Stimulated activated naive B cell treated with anti-CD40 and anti-IgM and Interleukin-4, amounts not matched to agents 10 μg/mL and 1 μg/mL and 100 μg/mL, for 72 hours (primary cell): ENCODE measurements around the gene KIF21B.
A peak's percentile ranks its signal among the peaks of the same experiment; 100 is the strongest.

Source experiments
- ATAC-seq, 2 donors: fragments of 150-1000 bp; cut with Tn5 transposase; replicated peaks; 2 replicates each; pipeline ENCODE4 v1.10.0; 2021; ENCODE audit warnings: moderate library complexity in 1 of 2
- DNase-seq: peaks from one replicate; pipeline ENCODE4 v3.0.0; 2021
- H3K27ac Mint-ChIP-seq: one replicate; pipeline ENCODE4 v1.8.0; 2022; ENCODE audit warnings: mild to moderate bottlenecking, mixed read lengths
- H3K27me3 Mint-ChIP-seq, 2 donors: one replicate each; pipeline ENCODE4 v1.8.0; 2022; ENCODE audit warnings: mixed read lengths in 2 of 2
- H3K36me3 Mint-ChIP-seq, 2 donors: one replicate each; pipeline ENCODE4 v1.8.0; 2022; ENCODE audit warnings: mixed read lengths in 2 of 2, mild to moderate bottlenecking in 1 of 2
- H3K4me1 Mint-ChIP-seq, 2 donors: one replicate each; pipeline ENCODE4 v1.8.0; 2022; ENCODE audit warnings: mixed read lengths in 2 of 2, mild to moderate bottlenecking in 1 of 2
- H3K4me3 Mint-ChIP-seq, 2 donors: one replicate each; pipeline ENCODE4 v1.8.0; 2022; ENCODE audit warnings: mild to moderate bottlenecking in 2 of 2, mixed read lengths in 2 of 2, moderate library complexity in 1 of 2
- H3K9me3 Mint-ChIP-seq, 2 donors: one replicate each; pipeline ENCODE4 v1.8.0; 2022; ENCODE audit warnings: mixed read lengths in 2 of 2, mild to moderate bottlenecking in 1 of 2

The KIF21B gene

DNA sequence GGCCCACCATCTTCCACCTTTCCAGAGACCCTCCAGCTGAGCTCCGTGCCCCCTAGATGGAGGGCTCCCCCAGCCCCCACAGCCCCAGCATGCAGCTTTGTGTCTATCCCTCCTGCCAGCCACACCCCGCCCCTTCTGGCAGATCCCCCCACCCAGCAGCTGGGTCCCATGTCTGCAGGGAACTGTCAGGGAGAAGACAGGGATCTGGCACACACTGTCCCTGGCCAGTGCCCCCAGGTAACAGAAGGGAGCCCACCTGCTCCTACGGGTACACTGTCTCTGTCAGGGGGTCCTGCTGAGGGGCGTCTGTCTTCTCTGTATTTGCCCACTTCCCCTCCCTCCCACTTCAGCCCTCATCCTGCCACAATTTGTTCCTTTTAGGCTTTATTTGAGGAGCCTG, 11.2 kb upstream of the KIF21B start:
- Mint-ChIP-seq H3K36me3 (no peaks in the 10 kb centered on the region), H3K4me1 (no peaks in the 10 kb centered on the region), H3K9me3 (no peaks in the 10 kb centered on the region), H3K27me3 (no peaks in the 10 kb centered on the region), H3K4me3 (no peak overlapping the region), H3K27ac (no peak overlapping the region)
- ATAC-seq (no peak), DNase-seq (no peak)

DNA sequence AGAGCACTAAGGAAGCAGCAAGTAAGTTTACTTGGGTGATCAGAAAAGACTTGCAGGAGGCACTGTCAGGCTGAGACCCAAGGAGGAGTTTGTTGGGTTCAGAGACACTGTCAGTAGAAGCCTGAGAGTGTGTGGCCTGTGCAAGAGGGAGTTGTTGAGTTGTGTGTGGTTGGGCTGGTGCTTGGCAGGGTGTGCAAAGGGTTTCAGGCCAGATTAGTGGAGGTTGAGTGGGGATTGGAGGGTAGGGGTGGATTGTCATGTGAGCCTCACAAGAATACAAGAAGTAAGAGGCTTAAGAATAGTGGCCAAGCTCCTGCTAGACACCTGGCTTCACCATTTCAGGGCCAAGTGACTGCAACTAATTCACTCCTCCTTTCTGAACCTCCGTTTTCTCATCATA, 8.9 kb upstream of the KIF21B start:
- no peaks in the 10 kb centered on the region for H3K36me3 Mint-ChIP-seq
- H3K27ac Mint-ChIP-seq, result no peak overlapping the region
- no peak overlapping the region for H3K4me3 Mint-ChIP-seq
- H3K4me1 Mint-ChIP-seq, result no peaks in the 10 kb centered on the region
- ATAC-seq, result no peak
- no peaks in the 10 kb centered on the region for H3K9me3 Mint-ChIP-seq
- no peaks in the 10 kb centered on the region for H3K27me3 Mint-ChIP-seq
- no peak for DNase-seq

DNA sequence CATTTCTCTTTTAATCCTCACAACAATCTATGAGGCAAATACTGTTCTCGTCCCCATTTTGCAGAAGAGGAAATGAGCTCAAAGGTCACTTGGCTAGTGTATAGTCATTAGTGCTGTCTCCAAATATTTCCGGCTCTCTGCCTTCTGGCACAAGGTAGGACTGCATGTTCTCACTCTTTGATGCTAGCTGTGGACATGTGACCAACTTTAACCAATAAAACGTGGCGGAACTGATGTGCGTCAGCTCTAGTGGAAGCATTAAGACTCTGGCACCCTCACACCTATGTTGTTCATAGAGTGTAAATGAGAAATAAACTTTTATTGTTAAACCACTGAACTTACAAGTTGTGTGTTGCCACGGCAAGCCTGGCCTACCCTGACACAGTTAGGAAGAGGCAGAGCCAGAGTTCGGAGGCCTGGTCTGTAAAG, 5.0 kb upstream of the KIF21B start:
- Mint-ChIP-seq H3K27ac (no peak overlapping the region), H3K36me3 (no peaks in the 10 kb centered on the region), H3K27me3 (no peaks in the 10 kb centered on the region), H3K4me1 (peaks cover 26 to 35% of the 10 kb centered on the region in 2 donors), H3K4me3 (no peak overlapping the region), H3K9me3 (no peaks in the 10 kb centered on the region)
- DNase-seq (no peak), ATAC-seq (no peak)

DNA sequence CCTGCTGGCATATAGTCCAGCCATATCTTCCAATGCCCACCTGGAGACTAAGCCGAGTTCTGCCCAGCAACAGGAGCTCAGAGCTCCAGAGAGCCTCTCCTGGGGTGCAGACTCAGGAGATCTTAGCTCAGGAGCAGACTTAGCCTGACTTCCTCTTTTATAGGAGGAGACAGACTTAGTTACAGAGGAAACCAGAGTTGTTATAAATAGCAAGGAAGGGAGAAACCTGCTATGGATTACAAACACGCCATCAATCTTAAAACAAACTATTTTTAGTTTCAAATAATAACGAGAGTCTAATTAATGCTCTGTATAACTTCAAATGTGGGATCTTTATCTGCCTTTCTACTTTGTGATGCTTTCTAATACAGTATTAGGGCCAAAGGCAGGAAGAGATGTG, 3.3 kb upstream of the KIF21B start:
- Mint-ChIP-seq H3K27ac (no peak overlapping the region), H3K9me3 (no peaks in the 10 kb centered on the region), H3K4me1 (peaks cover 36 to 46% of the 10 kb centered on the region in 2 donors), H3K4me3 (peak overlapping the region in 1 of 2 donors; percentile 13), H3K36me3 (no peaks in the 10 kb centered on the region), H3K27me3 (no peaks in the 10 kb centered on the region)
- no peak for DNase-seq
- ATAC-seq, result no peak

DNA sequence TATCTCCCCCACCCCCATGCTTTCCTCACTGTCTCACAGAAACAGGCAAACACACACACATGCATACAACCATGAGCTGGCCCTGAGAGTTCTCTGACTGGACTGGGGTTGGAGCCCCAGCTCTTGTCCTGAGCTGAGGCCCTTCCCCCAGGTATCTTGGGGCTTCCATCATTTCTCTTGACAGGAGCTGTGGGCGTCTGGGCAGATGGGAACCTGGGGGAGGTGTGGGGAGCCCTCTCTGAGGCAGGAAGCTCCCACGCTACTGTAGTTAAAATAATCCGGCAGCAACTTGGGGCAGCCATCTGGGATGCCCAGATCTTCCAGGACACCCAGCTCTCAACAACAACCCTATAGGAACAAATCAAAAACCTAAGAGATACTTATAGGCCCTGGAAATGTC, 2.7 kb upstream of the KIF21B start:
- H3K27ac Mint-ChIP-seq, result no peak overlapping the region
- H3K4me1 Mint-ChIP-seq, result peaks cover 41 to 52% of the 10 kb centered on the region in 2 donors
- ATAC-seq (no peak), DNase-seq (no peak)
- peak overlapping the region; percentile 19 to 62 for H3K4me3 Mint-ChIP-seq
- H3K27me3 Mint-ChIP-seq, result no peaks in the 10 kb centered on the region
- no peaks in the 10 kb centered on the region for H3K9me3 Mint-ChIP-seq
- H3K36me3 Mint-ChIP-seq, result no peaks in the 10 kb centered on the region

DNA sequence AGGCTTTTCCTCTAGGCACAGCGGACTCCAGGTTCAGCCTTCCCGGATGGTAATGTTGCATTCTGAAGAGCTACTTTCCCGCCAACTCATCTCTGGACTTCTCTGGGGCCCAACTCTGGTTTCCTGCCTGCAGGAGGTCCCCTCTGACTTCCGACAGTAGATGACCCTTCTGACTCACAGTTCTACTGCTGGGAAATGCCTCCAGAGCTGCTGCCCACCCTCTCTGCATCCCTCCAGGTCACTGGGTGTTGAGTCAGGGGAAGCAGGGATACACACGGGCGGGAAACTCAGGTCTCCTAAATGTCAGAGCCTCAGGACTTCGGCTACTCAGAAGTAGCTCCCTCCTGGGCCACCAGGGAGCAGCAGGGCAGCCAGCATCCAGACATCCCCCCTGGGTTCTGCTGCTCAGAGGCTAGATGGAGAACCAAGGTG, 2.1 kb upstream of the KIF21B start:
- Mint-ChIP-seq H3K4me1 (peaks cover 47 to 59% of the 10 kb centered on the region in 2 donors), H3K36me3 (no peaks in the 10 kb centered on the region), H3K27me3 (no peaks in the 10 kb centered on the region), H3K27ac (no peak overlapping the region), H3K4me3 (peak overlapping the region; percentile 33 to 62), H3K9me3 (no peaks in the 10 kb centered on the region)
- DNase-seq (no peak), ATAC-seq (no peak)

DNA sequence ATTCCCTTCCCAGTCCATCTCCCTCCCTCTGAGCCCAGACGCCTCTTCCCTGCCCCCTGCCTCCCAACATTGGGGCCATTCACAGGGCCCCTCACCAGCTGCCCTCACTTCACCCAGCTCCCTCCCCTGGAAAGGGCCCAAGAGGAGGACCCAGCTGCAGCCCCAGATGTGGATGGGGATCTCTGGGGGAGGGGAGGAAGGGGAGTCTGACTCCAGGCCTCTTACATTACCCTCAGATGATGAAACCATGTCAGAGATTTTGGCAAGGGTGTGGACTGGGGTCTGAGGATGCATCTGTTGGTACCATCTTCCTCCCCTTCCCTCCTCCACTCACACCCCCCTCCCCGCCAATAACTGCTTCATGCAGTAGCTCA, 1.1 kb upstream of the KIF21B start:
- DNase-seq, result no peak
- ATAC-seq, result no peak
- H3K36me3 Mint-ChIP-seq, result no peaks in the 10 kb centered on the region
- H3K4me3 Mint-ChIP-seq, result no peak overlapping the region
- H3K9me3 Mint-ChIP-seq, result no peaks in the 10 kb centered on the region
- no peak overlapping the region for H3K27ac Mint-ChIP-seq
- H3K4me1 Mint-ChIP-seq, result peaks cover 57 to 69% of the 10 kb centered on the region in 2 donors
- H3K27me3 Mint-ChIP-seq, result no peaks in the 10 kb centered on the region

DNA sequence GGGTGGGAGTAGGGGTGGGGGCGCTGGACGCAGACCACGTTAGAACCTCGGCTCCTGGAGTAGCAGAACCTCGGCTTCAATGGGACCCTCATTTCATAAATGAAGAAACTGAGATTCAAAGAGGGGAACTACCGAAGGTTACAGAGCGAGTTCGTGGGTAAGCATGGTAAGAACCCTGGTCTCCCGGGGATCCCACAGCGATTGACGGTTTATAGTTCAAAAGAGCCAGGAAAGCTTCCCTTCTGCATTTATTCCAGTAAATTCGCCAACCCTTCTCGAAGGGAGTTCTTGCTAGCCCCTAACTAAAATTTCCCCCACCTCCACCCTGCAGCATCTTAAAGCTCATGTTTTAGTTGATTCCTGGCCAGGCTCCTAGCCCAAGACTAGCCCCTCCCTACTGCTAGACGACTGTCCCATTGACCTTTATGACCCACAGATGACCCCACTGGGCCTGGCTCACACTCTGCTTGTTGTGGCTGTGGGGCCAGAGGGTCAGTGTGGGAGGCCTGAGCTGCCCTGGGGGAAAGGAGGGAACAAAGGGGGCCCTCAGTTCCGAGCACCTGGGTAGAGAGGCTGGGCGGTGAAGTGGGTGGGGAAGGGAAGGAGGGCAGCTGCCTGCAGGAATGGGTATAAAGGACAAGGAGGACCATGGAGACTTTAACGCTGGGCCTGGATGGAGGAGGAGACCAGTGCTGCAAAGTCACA, 558 bp upstream of the KIF21B start:
- no peak for ATAC-seq
- Mint-ChIP-seq H3K9me3 (no peaks in the 10 kb centered on the region), H3K4me1 (peaks cover 62 to 74% of the 10 kb centered on the region in 2 donors), H3K27me3 (no peaks in the 10 kb centered on the region), H3K4me3 (peak overlapping the region in 1 of 2 donors; percentile 62), H3K27ac (no peak overlapping the region), H3K36me3 (peaks cover 2 to 3% of the 10 kb centered on the region in 2 donors)
- DNase-seq, result no peak

DNA sequence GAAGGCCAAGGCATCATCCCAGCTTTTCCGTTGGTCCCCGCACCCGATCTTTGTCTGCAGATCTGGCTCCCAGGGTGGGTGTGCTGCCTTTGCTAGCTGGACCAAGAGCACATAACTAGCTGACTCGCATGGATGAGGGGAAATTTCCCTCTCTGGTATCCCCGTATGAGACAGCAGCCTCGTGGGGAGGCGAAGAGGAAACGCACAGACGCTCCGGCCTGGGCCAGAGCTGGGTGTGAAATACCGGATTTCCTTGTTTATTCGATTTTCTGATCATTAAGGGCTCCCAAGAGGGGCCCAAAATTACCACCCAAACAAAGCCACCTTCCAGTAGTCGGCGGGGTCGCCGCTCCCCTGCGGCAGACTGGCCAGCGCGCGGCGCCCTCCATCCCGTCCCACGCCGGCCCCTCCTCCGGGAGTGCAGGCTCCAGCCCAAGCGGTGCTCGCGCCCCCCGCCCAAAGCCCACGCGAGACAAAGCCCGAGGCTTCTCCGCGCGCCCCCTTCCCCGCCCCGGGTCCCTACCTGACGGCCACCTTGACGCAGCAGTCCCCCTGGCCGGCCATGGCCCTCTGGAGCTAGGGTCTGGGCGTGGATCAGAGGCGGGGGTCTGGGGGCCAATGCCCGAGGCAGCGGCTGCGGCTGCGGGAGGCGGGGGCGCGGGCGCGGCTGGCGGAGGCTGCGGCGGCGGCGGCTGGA, 546 bp downstream of the KIF21B start:
- H3K9me3 Mint-ChIP-seq, result no peaks in the 10 kb centered on the region
- DNase-seq, result peak; percentile 30
- H3K36me3 Mint-ChIP-seq, result peaks cover 2 to 3% of the 10 kb centered on the region in 2 donors
- peak in 1 of 2 donors; percentile 18 for ATAC-seq
- no peaks in the 10 kb centered on the region for H3K27me3 Mint-ChIP-seq
- peak overlapping the region; percentile 91 for H3K27ac Mint-ChIP-seq
- peaks cover 68 to 82% of the 10 kb centered on the region in 2 donors for H3K4me1 Mint-ChIP-seq
- H3K4me3 Mint-ChIP-seq, result peak overlapping the region; percentile 83 to 86

DNA sequence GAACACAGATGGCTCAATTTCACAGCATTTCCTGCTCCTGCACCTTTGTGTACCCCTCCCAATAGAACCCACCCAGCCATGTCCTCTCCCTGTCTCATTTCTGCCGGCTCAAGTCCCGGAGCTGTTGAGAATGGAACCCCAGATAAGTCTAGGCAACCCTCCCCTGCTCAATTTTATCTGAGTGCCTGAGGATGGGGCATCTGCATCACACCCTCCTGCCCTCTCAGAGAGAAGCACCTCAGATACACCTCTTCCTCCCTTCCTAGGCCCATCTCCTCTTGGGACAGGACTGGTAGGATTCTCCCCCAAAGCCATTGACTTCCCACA, 1.1 kb downstream of the KIF21B start:
- Mint-ChIP-seq H3K4me3 (peak overlapping the region; percentile 83 to 86), H3K36me3 (peaks cover 2 to 3% of the 10 kb centered on the region in 2 donors), H3K4me1 (peaks cover 73 to 87% of the 10 kb centered on the region in 2 donors), H3K9me3 (no peaks in the 10 kb centered on the region), H3K27ac (peak overlapping the region; percentile 91), H3K27me3 (no peaks in the 10 kb centered on the region)
- ATAC-seq (no peak), DNase-seq (no peak)

DNA sequence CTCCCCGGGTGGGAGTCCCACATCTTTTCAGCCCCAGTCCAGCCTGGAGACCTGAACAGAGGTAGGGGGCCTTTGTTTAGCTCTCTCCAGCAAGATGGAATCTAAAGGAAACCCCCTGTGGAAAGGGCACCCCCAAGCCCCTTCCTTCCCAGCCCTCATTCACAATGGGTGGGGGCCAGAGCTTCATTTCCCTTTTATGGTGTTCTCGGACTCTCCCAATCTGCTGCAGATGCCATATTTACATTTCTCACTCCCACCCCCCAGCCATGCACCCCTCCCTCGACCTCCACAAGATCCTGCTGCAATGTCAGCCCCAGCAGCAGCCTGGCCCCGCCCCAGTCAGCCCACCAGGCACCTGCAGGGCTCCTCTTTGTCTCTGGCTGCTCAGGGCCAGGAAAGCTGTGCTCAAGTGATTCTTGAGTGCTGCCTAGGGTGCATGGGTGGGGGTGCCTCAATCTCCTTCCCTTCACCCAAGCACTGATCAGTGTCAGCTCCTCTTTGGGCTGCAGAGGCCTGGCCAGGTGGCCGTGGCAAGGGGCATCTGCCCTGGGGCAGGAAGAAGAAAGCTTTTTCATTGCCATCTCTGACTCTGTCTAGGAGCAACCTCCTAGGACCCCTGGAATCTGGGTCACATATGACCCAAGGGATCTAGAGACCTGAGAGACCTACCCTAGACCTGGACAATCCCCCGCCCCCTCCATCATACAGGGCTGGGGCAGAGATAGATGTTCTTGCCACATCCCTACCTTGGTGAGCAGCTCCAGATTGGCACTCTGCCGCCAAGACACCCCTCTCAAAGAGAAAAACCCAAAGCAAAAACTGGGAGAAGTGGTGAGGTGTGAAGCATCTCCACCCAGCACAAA, 1.7 kb downstream of the KIF21B start:
- Mint-ChIP-seq H3K27ac (peak overlapping the region; percentile 93), H3K27me3 (no peaks in the 10 kb centered on the region), H3K36me3 (peaks cover 2 to 3% of the 10 kb centered on the region in 2 donors), H3K4me3 (peak overlapping the region; percentile 83 to 86), H3K9me3 (no peaks in the 10 kb centered on the region), H3K4me1 (peaks cover 77 to 88% of the 10 kb centered on the region in 2 donors)
- ATAC-seq (no peak), DNase-seq (no peak)

DNA sequence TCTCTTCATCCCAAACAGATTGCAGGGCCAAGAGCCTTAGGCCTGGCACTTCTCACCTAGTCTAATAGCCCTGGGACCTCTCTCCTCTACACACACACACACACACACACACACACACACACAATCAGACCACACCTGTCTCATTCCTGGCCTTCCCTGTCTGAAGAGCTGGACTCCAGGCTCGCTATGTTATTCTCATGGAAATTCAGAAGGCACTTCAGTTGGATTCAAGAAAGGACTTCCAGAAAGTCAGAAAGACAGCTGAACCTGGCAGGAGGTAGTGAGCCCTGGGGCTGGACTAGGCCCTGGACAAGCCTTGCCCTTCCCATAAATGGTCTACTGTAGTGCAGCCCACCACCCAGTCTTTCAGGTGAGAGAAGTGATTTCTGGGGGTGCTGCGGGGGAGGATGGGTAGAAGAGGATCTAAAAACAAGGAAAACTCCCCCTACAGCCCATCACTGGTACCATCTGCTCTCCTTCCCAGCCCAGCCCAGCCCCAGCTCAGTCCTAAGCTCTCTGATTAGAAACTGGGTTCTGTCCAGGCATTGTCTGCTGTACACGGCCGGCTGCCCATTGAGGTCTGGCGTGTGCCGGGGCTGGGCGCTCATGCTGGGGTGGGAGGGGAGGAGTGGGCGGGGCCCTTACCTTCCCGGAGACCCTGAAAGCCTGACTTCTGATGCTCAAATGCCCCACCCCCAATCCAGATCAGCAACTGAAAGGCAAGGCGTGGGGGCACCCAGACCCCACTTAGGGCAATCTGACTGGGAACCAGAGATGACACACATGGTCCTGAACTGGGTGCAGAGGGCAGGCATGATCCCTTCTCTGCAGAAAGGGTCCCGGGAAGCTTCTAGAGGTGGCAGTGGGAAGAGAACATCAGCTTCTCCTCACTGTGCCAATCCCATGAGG, 2.5 kb downstream of the KIF21B start:
- Mint-ChIP-seq H3K36me3 (peaks cover 2 to 3% of the 10 kb centered on the region in 2 donors), H3K9me3 (no peaks in the 10 kb centered on the region), H3K27ac (peak overlapping the region; percentile 93), H3K27me3 (no peaks in the 10 kb centered on the region), H3K4me3 (peak overlapping the region in 1 of 2 donors; percentile 73), H3K4me1 (peaks cover 75 to 88% of the 10 kb centered on the region in 2 donors)
- ATAC-seq, result no peak
- no peak for DNase-seq

DNA sequence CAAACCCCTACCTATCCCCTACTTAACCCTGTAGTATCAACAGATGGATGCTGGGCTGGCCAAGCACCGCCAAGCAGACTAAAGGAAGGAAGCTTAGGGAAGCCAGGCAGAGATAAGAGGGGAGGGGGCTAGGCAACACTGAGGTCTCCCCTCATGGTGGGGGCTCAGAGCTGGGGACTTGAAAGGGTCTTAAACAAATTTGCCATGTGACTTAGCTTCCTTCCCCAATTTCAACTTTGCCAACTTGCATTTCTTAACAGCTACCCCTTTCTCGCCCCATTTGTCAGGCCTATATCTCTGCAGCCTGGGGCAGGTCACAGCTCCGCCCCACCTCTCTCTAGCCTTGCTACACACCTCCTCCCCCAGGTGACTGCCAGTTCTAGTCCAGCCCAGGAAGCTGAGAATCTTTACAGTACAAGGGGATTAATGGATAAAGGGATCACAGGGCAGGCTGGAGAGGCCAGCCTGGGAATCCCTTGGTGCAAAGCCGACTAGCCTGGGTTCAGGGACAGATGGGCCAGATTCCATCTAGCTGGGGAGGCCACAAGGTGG, 3.4 kb downstream of the KIF21B start:
- H3K9me3 Mint-ChIP-seq, result no peaks in the 10 kb centered on the region
- peak overlapping the region in 1 of 2 donors; percentile 23 for H3K4me3 Mint-ChIP-seq
- peak overlapping the region; percentile 98 for H3K27ac Mint-ChIP-seq
- ATAC-seq, result no peak
- peaks cover 2 to 3% of the 10 kb centered on the region in 2 donors for H3K36me3 Mint-ChIP-seq
- DNase-seq, result no peak
- H3K4me1 Mint-ChIP-seq, result peaks cover 75 to 88% of the 10 kb centered on the region in 2 donors
- no peaks in the 10 kb centered on the region for H3K27me3 Mint-ChIP-seq
